Endothelial cell of umbilical vein (primary cell): ENCODE measurements around the gene BIK. TPM values are rescaled to one million over a fixed set of nuclear protein-coding genes. Genes with fewer than 3 reads are reported as not detected.

ENCODE experiments used
- BruUV-seq: library from RNA; stranded (reverse); fragments of 400-500 nt; replicated peaks from 2 replicates; lab custom pipeline; 2021; lab: Mats Ljungman, UMichigan
- CTCF ChIA-PET: fragments of 300-600, 350-600 bp; sonication (Branson Sonifier 250); formaldehyde crosslinking; loops from one replicate; lab custom pipeline; 2021; ENCODE audit warnings: antibody characterized with exemption, inconsistent platforms; lab: Charles Lee
- POLR2A ChIA-PET: fragments of 300-600, 350-600 bp; sonication (Branson Sonifier 250); formaldehyde crosslinking; loops from one replicate; lab custom pipeline; 2021; ENCODE audit warnings: antibody characterized with exemption, inconsistent platforms; lab: Charles Lee
- DNase-seq: peaks from one replicate; pipeline ENCODE4 v3.0.0-alpha.2; 2011; ENCODE audit warnings: low read depth, low spot score
- FAIRE-seq: peaks from 2 replicates; lab custom pipeline; 2011; peaks lifted over from hg19 to GRCh38; lab: Jason Lieb, UNC
- H2AFZ ChIP-seq: 2 replicates; pipeline ENCODE4 v1.6.0; 2012; ENCODE audit warnings: low read depth, low read length, control low read depth, inconsistent platforms
- H3K27ac ChIP-seq: 2 replicates; pipeline ENCODE4 v1.5.1; 2011; ENCODE audit warnings: low read depth, mild to moderate bottlenecking, control low read depth, low read length, moderate library complexity; ENCODE audit not compliant: insufficient read depth
- H3K27me3 ChIP-seq, 2 experiments: 2 replicates each; pipeline versions ENCODE4 v1.6.0 to v1.6.1; 2011; ENCODE audit warnings: low read length in 2 of 2, mixed read lengths in 1 of 2; ENCODE audit not compliant: control insufficient read depth in 2 of 2, insufficient read depth in 2 of 2
- H3K36me3 ChIP-seq, 2 experiments: 2 replicates in 1 of 2; 3 replicates in 1 of 2; pipeline ENCODE4 v1.5.1; 2011; ENCODE audit warnings: low read length in 2 of 2, mild to moderate bottlenecking in 1 of 2, moderate library complexity in 1 of 2; ENCODE audit not compliant: control insufficient read depth in 2 of 2, insufficient read depth in 2 of 2; ENCODE audit errors: extremely low read depth in 1 of 2
- H3K4me1 ChIP-seq: 3 replicates; pipeline ENCODE4 v1.5.1; 2011; ENCODE audit warnings: mild to moderate bottlenecking, low read length; ENCODE audit not compliant: control insufficient read depth, insufficient read depth; ENCODE audit errors: extremely low read depth
- H3K4me2 ChIP-seq: 2 replicates; pipeline ENCODE4 v1.6.1; 2011; ENCODE audit warnings: low read length, control low read depth, mixed read lengths; ENCODE audit not compliant: insufficient read depth
- H3K4me3 ChIP-seq, 3 experiments: fragments of 200-600 bp in 1 of 3; sonication (generic), shearing (Covaris generic) in 1 of 3; replicated peaks in 1 of 3; 2 replicates each; pipeline ENCODE4 v1.5.1; 2011 to 2016; ENCODE audit warnings: control low read depth in 3 of 3, low read length in 3 of 3, mild to moderate bottlenecking in 2 of 3, inconsistent platforms in 1 of 3, low read depth in 1 of 3, moderate library complexity in 1 of 3; ENCODE audit not compliant: insufficient read depth in 1 of 3
- H3K79me2 ChIP-seq: 2 replicates; pipeline ENCODE4 v1.6.0; 2012; ENCODE audit warnings: low read length, inconsistent platforms; ENCODE audit not compliant: control insufficient read depth, insufficient read depth
- H3K9ac ChIP-seq: replicated peaks from 2 replicates; pipeline ENCODE3; 2011; ENCODE audit warnings: low read length, control low read depth; ENCODE audit not compliant: insufficient read depth; ENCODE audit errors: extremely low read depth
- H3K9me1 ChIP-seq: replicated peaks from 3 replicates; pipeline ENCODE4 v1.6.0; 2011; ENCODE audit warnings: mild to moderate bottlenecking, low read length; ENCODE audit not compliant: control insufficient read depth, insufficient read depth; ENCODE audit errors: extremely low read depth
- H3K9me3 ChIP-seq: replicated peaks from 2 replicates; pipeline ENCODE4 v1.5.1; 2012; ENCODE audit warnings: low read length, inconsistent platforms; ENCODE audit not compliant: control insufficient read depth, insufficient read depth
- H4K20me1 ChIP-seq: replicated peaks from 2 replicates; pipeline ENCODE3; 2011; ENCODE audit warnings: mild to moderate bottlenecking, low read length; ENCODE audit not compliant: control insufficient read depth, insufficient read depth; ENCODE audit errors: extremely low read depth
- CTCF ChIP-seq, 2 donors: IDR thresholded peaks; 1 replicate in 1 of 2; 2 replicates in 1 of 2; pipeline ENCODE4 v1.5.1; 2011; ENCODE audit warnings: low read length in 2 of 2, mild to moderate bottlenecking in 2 of 2, moderate library complexity in 2 of 2, control low read depth in 1 of 2, inconsistent platforms in 1 of 2, low read depth in 1 of 2; ENCODE audit not compliant: insufficient read depth in 1 of 2; ENCODE audit errors: extremely low read depth in 1 of 2
- EZH2 ChIP-seq: IDR thresholded peaks from 2 replicates; pipeline ENCODE4 v1.6.1; 2012; ENCODE audit warnings: borderline replicate concordance, low read depth, mild to moderate bottlenecking, moderate library complexity, low read length, inconsistent platforms; ENCODE audit not compliant: severe bottlenecking
- FOS ChIP-seq: IDR thresholded peaks from 2 replicates; pipeline ENCODE4 v1.6.1; 2011; ENCODE audit warnings: mild to moderate bottlenecking, low read length, moderate library complexity, borderline replicate concordance; ENCODE audit not compliant: insufficient read depth
- GATA2 ChIP-seq: IDR thresholded peaks from 2 replicates; pipeline ENCODE4 v1.7.0; 2011; ENCODE audit warnings: low read depth, mild to moderate bottlenecking, moderate library complexity, mixed read lengths, low read length; ENCODE audit not compliant: insufficient read length, insufficient read depth
- JUN ChIP-seq: IDR thresholded peaks from 2 replicates; pipeline ENCODE4 v1.6.1; 2011; ENCODE audit warnings: borderline replicate concordance, low read depth; ENCODE audit not compliant: insufficient read length, insufficient read depth
- MAX ChIP-seq: IDR thresholded peaks from 2 replicates; pipeline ENCODE4 v1.6.1; 2011; ENCODE audit not compliant: insufficient read depth, insufficient read length
- MYC ChIP-seq: IDR thresholded peaks from one replicate; pipeline ENCODE4 v1.6.1; 2011; ENCODE audit warnings: mild to moderate bottlenecking, low read depth, low read length
- POLR2A ChIP-seq: IDR thresholded peaks from 2 replicates; pipeline ENCODE4 v1.6.1; 2012; ENCODE audit warnings: low read depth, mild to moderate bottlenecking, control low read depth, low read length
- POLR2AphosphoS5 ChIP-seq: IDR thresholded peaks from 2 replicates; pipeline ENCODE4 v1.6.1; 2012; ENCODE audit warnings: low read depth, mild to moderate bottlenecking, control low read depth, low read length, moderate library complexity; ENCODE audit not compliant: insufficient read depth
- dilution Hi-C: fragments of 300-500 bp; cut with MboI; formaldehyde crosslinking; loops from one replicate; pipeline ENCODE4 v1.15.0; 2019; ENCODE audit warnings: low sequenced_read_pairs; ENCODE audit not compliant: extremely low pct_ligation_motif_present
- intact Hi-C: fragments of 100-400 bp; cut with micrococcal nuclease; formaldehyde crosslinking; loops from one replicate; pipeline ENCODE4 v1.10.0; 2022
- polyA plus RNA-seq, 4 experiments: library from polyadenylated mRNA; depleted of rRNA in 3 of 4; stranded (reverse) in 3 of 4; unstranded in 1 of 4; fragments of >200 nt; gene quantifications; 2 replicates each; pipeline versions ENCODE4 v1.2.1 to v1.2.3, GENCODE V29; 2011 to 2012; ENCODE audit warnings: missing spikeins in 1 of 4
- total RNA-seq: library from RNA; stranded (reverse); gene quantifications from 2 replicates; pipeline ENCODE4 v1.2.3, GENCODE V29; 2021

Gene BIK
- total and polyA plus RNA-seq, 2 donors (not counting 3 experiments of a cell fraction or from before 2014, with no cell fraction given) = 0.49 to 0.95 TPM

GRCh38 chr22:43077121-43077877 is 33.3 kb upstream of the BIK start:
- H2AFZ ChIP-seq = no peak overlapping the region
- BruUV-seq = no TSS peak
- no peak overlapping the region for H3K4me3 ChIP-seq
- H3K9me3 ChIP-seq = no peaks in the 10 kb centered on the region
- dilution Hi-C loops = no loop called here
- H4K20me1 ChIP-seq = no peaks in the 10 kb centered on the region
- intact Hi-C loops = no loop called here
- H3K27me3 ChIP-seq = no peaks in the 10 kb centered on the region
- no peaks in the 10 kb centered on the region for H3K79me2 ChIP-seq
- no peak for DNase-seq
- H3K4me2 ChIP-seq = no peak overlapping the region
- no peaks in the 10 kb centered on the region for H3K9me1 ChIP-seq
- no peak for FAIRE-seq
- POLR2A ChIA-PET = no interaction called here
- TF ChIP-seq JUN (no peak), MYC (no peak), POLR2A (no peak), POLR2AphosphoS5 (no peak), GATA2 (no peak), MAX (no peak), FOS (no peak), EZH2 (no peak), CTCF (IDR thresholded peaks at IDR 0.05; ENCODE audit: extremely low read depth in 1 of 2, insufficient read depth in 1 of 2, low read depth in 1 of 2, low read length in 2 of 2) (no peak)
- CTCF ChIA-PET = no interaction called here
- H3K27ac ChIP-seq = no peak overlapping the region
- H3K4me1 ChIP-seq = no peaks in the 10 kb centered on the region
- no peak overlapping the region for H3K9ac ChIP-seq
- no peaks in the 10 kb centered on the region for H3K36me3 ChIP-seq
